ENCODE results near the gene FBXW4. TPM values are rescaled to one million over a fixed set of nuclear protein-coding genes. Genes with fewer than 3 reads are reported as not detected.

The FBXW4 gene
- total RNA-seq, 4 donors from 2014 or later = 48.4 to 91.6 (median 55.6) TPM

DNA sequence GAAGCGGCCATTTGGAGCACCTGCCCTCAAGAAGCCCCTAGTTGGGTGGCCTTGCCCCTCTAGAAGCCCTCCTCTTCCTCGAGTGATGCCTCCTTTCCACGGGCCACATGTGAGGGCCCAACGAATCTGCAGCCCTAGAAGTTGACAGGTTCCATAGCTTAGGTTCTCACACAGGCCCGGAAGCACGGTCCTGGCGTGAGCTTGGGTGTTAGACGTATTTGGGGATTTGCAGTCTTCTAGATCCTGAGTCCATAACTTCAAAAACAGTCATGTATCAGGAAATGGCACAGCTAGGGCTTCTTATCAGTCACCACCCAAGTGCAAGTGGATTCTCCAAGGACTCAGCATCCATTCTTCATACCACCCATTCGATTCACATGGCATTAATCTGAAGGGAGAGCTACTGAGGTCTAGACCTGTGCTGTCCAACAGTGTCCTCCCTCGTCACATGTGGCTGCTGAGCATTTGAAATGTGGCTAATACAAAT lies 477 bp upstream of the FBXW4 start:
- TF ChIP-seq, protein P1, sequence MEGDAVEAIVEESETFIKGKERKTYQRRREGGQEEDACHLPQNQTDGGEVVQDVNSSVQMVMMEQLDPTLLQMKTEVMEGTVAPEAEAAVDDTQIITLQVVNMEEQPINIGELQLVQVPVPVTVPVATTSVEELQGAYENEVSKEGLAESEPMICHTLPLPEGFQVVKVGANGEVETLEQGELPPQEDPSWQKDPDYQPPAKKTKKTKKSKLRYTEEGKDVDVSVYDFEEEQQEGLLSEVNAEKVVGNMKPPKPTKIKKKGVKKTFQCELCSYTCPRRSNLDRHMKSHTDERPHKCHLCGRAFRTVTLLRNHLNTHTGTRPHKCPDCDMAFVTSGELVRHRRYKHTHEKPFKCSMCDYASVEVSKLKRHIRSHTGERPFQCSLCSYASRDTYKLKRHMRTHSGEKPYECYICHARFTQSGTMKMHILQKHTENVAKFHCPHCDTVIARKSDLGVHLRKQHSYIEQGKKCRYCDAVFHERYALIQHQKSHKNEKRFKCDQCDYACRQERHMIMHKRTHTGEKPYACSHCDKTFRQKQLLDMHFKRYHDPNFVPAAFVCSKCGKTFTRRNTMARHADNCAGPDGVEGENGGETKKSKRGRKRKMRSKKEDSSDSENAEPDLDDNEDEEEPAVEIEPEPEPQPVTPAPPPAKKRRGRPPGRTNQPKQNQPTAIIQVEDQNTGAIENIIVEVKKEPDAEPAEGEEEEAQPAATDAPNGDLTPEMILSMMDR (IDR thresholded peaks at IDR 0.05) = no peak
- TF ChIP-seq POLR2A (IDR thresholded peaks at IDR 0.05) (no peak), POLR2AphosphoS5 (IDR thresholded peaks at IDR 0.05) (no peak), EP300 (IDR thresholded peaks at IDR 0.05; ENCODE audit: low read depth) (no peak)
- peak overlapping the region; percentile 96 to 99 (median 98) for H3K27ac ChIP-seq
- no peaks in the 10 kb centered on the region for H3K27me3 ChIP-seq
- intact Hi-C loops (cut with DNase I; ENCODE audit: low total_unique reads) (no loop called here), in situ Hi-C loops (cut with MboI; ENCODE audit: low pct_ligation_motif_present in 1 of 4, low pct_unique_long_range_greater_than_20kb in 1 of 4, low sequenced_read_pairs in 3 of 4) (no loop called here)
- no peaks in the 10 kb centered on the region for H3K9me3 ChIP-seq
- H3K36me3 ChIP-seq = no peaks in the 10 kb centered on the region
- WGBS, 2 donors (ENCODE audit: low coverage in 1 of 2) = 72 to 100% methylated on average over 1 to 10 of the region's 10 CpGs
- no peak for DNase-seq
- peaks cover 12 to 39% (median 27%) of the 10 kb centered on the region in 4 donors for H3K4me1 ChIP-seq
- peak overlapping the region in 3 of 4 donors; percentile 51 to 88 (median 84) for H3K4me3 ChIP-seq

DNA sequence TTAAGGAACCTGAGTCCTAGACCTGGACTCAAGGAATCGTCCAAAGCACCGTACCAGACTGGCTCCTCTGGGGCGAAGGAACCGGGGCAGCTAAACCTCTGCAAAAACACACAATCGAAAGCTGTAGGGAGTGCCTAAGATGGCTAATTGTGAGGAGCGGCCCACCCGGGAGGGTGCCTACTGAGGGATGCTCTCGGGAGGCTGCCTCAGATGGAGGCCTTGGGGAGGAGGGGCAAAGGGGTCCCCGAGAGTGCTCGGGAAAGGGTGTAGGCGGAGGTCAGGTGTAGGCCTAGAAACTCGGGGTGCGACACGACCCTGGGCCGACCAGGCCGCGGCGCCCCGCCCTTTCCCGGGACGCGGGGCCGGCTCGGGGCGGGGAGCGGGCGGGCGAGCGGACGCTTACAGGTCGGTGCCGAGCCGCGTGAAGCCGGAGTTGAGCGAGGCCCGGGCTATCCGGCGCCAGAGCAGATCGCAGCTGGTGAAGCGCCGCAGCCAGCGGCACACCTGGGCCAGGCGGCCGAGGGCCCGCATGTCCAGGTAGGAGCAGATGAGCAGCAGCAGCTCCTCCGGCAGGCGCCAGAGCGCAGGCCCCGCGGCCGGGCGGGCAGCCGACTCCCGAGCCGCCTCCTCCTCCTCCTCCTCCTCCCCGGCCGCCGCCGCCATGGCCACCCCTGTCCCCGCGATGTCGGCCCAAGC lies 844 bp downstream of the FBXW4 start:
- peak overlapping the region; percentile 51 to 99 (median 86) for H3K4me3 ChIP-seq
- no peaks in the 10 kb centered on the region for H3K9me3 ChIP-seq
- 0% methylated on average over 2 to 48 of the region's 63 CpGs for WGBS, 2 donors (ENCODE audit: low coverage in 1 of 2)
- in situ Hi-C loops (cut with MboI; ENCODE audit: low pct_ligation_motif_present in 1 of 4, low pct_unique_long_range_greater_than_20kb in 1 of 4, low sequenced_read_pairs in 3 of 4) (no loop called here), intact Hi-C loops (cut with DNase I; ENCODE audit: low total_unique reads) (no loop called here)
- H3K36me3 ChIP-seq = no peaks in the 10 kb centered on the region
- H3K27ac ChIP-seq = peak overlapping the region; percentile 96 to 99 (median 98)
- DNase-seq = peak; percentile 73
- H3K27me3 ChIP-seq = no peaks in the 10 kb centered on the region
- peaks cover 12 to 48% (median 27%) of the 10 kb centered on the region in 4 donors for H3K4me1 ChIP-seq
- TF ChIP-seq POLR2A (IDR thresholded peaks at IDR 0.05) (peak; percentile 46), POLR2AphosphoS5 (IDR thresholded peaks at IDR 0.05) (peak in 1 of 3 donors; percentile 23), EP300 (IDR thresholded peaks at IDR 0.05; ENCODE audit: low read depth) (no peak)
- TF ChIP-seq, protein P1 (IDR thresholded peaks at IDR 0.05) = no peak

DNA sequence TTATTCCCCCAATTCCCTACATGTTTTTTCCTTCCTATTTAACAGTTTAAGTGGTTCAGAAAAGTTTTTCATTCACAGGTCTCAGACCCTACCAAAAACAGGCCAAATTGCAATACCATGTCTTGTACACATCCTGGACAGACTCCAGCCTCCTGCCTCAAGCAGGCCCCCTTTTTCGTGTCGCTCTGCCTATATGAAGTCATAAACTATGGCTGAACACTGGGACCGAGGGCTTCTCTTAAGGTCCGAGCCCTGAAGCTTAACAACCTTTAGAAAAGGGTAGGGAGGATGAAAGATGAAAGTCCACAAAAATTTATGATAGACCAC lies 1.4 kb downstream of the FBXW4 start:
- 4% methylated on average over 4 of the region's 4 CpGs; no CpG with 5 or more reads in 1 of the 2 donors for WGBS, 2 donors (ENCODE audit: low coverage in 1 of 2)
- Histone ChIP-seq H3K27ac (peak overlapping the region; percentile 96 to 99 (median 98)), H3K4me3 (peak overlapping the region; percentile 51 to 99 (median 86)), H3K4me1 (peaks cover 12 to 48% (median 27%) of the 10 kb centered on the region in 4 donors), H3K27me3 (no peaks in the 10 kb centered on the region), H3K9me3 (no peaks in the 10 kb centered on the region), H3K36me3 (no peaks in the 10 kb centered on the region)
- no peak for TF ChIP-seq POLR2A (IDR thresholded peaks at IDR 0.05)
- TF ChIP-seq POLR2AphosphoS5 (IDR thresholded peaks at IDR 0.05) = no peak
- no peak for TF ChIP-seq EP300 (IDR thresholded peaks at IDR 0.05; ENCODE audit: low read depth)
- TF ChIP-seq, protein P1 (IDR thresholded peaks at IDR 0.05) = no peak
- DNase-seq = peak; percentile 10
- in situ Hi-C loops (cut with MboI; ENCODE audit: low pct_ligation_motif_present in 1 of 4, low pct_unique_long_range_greater_than_20kb in 1 of 4, low sequenced_read_pairs in 3 of 4) (no loop called here), intact Hi-C loops (cut with DNase I; ENCODE audit: low total_unique reads) (no loop called here)

DNA sequence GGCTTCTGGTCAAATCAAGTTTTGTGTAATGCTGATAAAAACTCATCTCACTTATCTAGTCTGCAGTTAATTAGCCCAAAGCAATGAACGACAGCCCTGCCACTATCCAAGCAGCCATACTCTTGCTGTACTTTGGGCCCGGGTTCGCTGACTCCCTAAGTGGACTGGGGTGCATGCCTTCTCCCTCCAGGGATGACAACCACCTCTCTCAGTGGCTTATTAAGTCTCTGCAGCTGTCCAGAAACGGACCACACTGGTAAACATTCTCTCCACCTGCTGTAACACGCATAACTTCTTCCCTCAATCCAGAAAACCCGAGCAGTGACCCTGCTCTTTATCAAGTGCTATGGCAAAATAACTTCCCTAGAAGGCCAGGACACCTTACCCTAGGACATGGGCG lies 3.9 kb downstream of the FBXW4 start:
- WGBS, 2 donors (ENCODE audit: low coverage in 1 of 2) = 80 to 86% methylated on average over 7 of the region's 7 CpGs
- Histone ChIP-seq H3K27me3 (no peaks in the 10 kb centered on the region), H3K4me3 (no peak overlapping the region), H3K36me3 (no peaks in the 10 kb centered on the region), H3K9me3 (no peaks in the 10 kb centered on the region), H3K27ac (peak overlapping the region in 1 of 4 donors; percentile 13), H3K4me1 (peaks cover 12 to 48% (median 27%) of the 10 kb centered on the region in 4 donors)
- DNase-seq = no peak
- in situ Hi-C loops (cut with MboI; ENCODE audit: low pct_ligation_motif_present in 1 of 4, low pct_unique_long_range_greater_than_20kb in 1 of 4, low sequenced_read_pairs in 3 of 4) (no loop called here), intact Hi-C loops (cut with DNase I; ENCODE audit: low total_unique reads) (no loop called here)
- no peak for TF ChIP-seq POLR2AphosphoS5 (IDR thresholded peaks at IDR 0.05)
- no peak for TF ChIP-seq POLR2A (IDR thresholded peaks at IDR 0.05)
- TF ChIP-seq EP300 (IDR thresholded peaks at IDR 0.05; ENCODE audit: low read depth) = no peak
- TF ChIP-seq, protein P1 (IDR thresholded peaks at IDR 0.05) = no peak

Measured in transverse colon (tissue), 4 donors.